GM23338 (cell line): ENCODE measurements around the gene CALML5.

Source experiments
- CREB1 ChIP-seq: fragments of 250-450 bp; sonication (Bioruptor Pico); IDR thresholded peaks from 2 replicates; pipeline ENCODE4 v1.5.0; 2020; ENCODE audit warnings: low read depth, mild to moderate bottlenecking, moderate library complexity
- CTCF ChIP-seq, 2 experiments: fragments of 200-600 bp in 1 of 2; sonication (generic) in 1 of 2; conservative IDR thresholded peaks; 2 replicates each; pipeline versions ENCODE4 v1.5.1 to v1.6.1; 2016 to 2017; ENCODE audit warnings: antibody characterized with exemption in 2 of 2, low read depth in 2 of 2, mild to moderate bottlenecking in 2 of 2, moderate library complexity in 1 of 2
- EZH2 ChIP-seq: fragments of 200-600 bp; sonication (generic); IDR thresholded peaks from one replicate; pipeline ENCODE4 v1.8.0; 2017; ENCODE audit warnings: antibody characterized with exemption, mild to moderate bottlenecking, low read depth; ENCODE audit not compliant: unreplicated experiment
- EZH2phosphoT487 ChIP-seq: fragments of 200-600 bp; sonication (generic); IDR thresholded peaks from one replicate; pipeline ENCODE4 v1.8.1; 2018; ENCODE audit warnings: antibody characterized with exemption; ENCODE audit not compliant: unreplicated experiment
- JUNB ChIP-seq: IDR thresholded peaks from one replicate; pipeline ENCODE4 v1.6.1; 2016; ENCODE audit warnings: antibody characterized with exemption; ENCODE audit not compliant: unreplicated experiment
- POLR2AphosphoS5 ChIP-seq: IDR thresholded peaks from 2 replicates; pipeline ENCODE4 v1.6.1; 2016; ENCODE audit warnings: antibody characterized with exemption, low read depth
- REST ChIP-seq: IDR thresholded peaks from one replicate; pipeline ENCODE4 v1.6.1; 2018; ENCODE audit warnings: antibody characterized with exemption; ENCODE audit not compliant: unreplicated experiment
- ZNF114 ChIP-seq: fragments of 250-450 bp; sonication (Bioruptor Pico); IDR thresholded peaks from 2 replicates; pipeline ENCODE4 v1.5.0; 2020; ENCODE audit warnings: mild to moderate bottlenecking, moderate library complexity

GRCh38 chr10:5469353-5470061, 29.9 kb downstream of the CALML5 start:
- TF ChIP-seq CTCF (conservative IDR thresholded peaks at IDR 0.05; ENCODE audit: low read depth in 2 of 2) (no peak), REST (no peak), POLR2AphosphoS5 (no peak), CREB1 (no peak), EZH2 (no peak), EZH2phosphoT487 (no peak), JUNB (no peak), ZNF114 (no peak)
